Measurements from ENCODE around the gene SLC27A4. TPM values are rescaled to one million over a fixed set of nuclear protein-coding genes. Genes with fewer than 3 reads are reported as not detected.

Gene SLC27A4
- total and polyA plus RNA-seq, 3 donors from 2014 or later = 32.8 to 38.0 (median 37.1) TPM

- H3K27ac ChIP-seq = no peak overlapping the region
- intact Hi-C loops (cut with DNase I; ENCODE audit: low total_unique reads) = loop anchor here (5.0 kb wide), 1 partner anchor 1602 kb away; no protein-coding TSS in a partner anchor
Observed at GRCh38 chr9:128374221-128374675, 33.9 kb downstream of the SLC27A4 start.

DNA sequence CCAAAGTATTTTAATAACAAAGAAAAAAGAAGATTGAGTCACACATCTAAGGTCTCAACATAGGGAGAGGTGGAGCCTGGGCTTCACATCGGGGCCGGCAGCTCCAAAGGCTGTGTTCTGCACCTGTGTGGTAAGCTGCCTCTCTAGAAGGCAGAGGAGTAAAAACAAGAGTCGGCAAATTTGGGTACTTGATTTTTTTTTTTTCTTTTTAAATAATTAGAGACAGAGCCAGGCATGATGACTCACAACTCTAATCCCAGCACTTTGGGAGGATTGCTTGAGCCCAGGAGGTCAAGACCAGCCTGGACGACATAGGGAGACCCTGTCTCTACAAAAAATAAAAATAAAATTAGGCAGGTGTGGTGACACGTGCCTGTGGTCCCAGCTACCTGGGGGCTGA, 35.5 kb downstream of the SLC27A4 start:
- 82 to 84% methylated on average over 5 of the region's 5 CpGs for WGBS, 2 donors

More at GRCh38 chr9:128374221-128374675, 33.9 kb downstream of the SLC27A4 start:
- 79 to 88% methylated on average over 9 of the region's 9 CpGs for WGBS, 2 donors
- Histone ChIP-seq H3K27me3 (no peaks in the 10 kb centered on the region), H3K4me3 (no peak overlapping the region), H3K36me3 (ENCODE audit: low read depth, missing control alignments) (no peaks in the 10 kb centered on the region), H3K9me3 (no peaks in the 10 kb centered on the region), H3K4me1 (peaks cover 14% of the 10 kb centered on the region)
- no peak for DNase-seq
- TF ChIP-seq CTCF (IDR thresholded peaks at IDR 0.05) (no peak), POLR2A (IDR thresholded peaks at IDR 0.05) (no peak)

DNA sequence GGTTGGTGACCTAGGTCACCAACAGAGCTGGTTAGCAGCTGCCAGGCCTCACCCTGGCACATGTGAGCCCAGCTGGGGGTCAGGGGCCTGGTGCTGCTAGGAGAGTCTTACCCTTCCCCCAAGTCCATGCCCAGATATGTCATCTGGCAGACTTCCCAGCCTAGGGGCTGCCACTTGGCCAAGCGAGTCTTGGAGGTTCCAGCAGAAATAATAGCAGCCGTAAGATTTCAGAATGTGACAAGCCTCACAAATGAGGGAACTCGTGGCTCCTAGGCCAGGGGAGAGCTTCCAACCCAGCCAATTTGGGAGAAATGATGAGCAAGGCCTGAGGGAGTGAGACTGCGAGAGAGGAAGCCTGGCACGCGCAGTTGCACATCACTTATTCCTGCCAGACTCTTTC, 41.9 kb downstream of the SLC27A4 start:
- 76 to 78% methylated on average over 5 to 6 of the region's 6 CpGs for WGBS, 2 donors
- TF ChIP-seq CTCF (IDR thresholded peaks at IDR 0.05) (no peak), POLR2A (IDR thresholded peaks at IDR 0.05) (no peak)
- Histone ChIP-seq H3K4me1 (no peaks in the 10 kb centered on the region), H3K4me3 (no peak overlapping the region), H3K27me3 (no peaks in the 10 kb centered on the region), H3K36me3 (ENCODE audit: low read depth, missing control alignments) (no peaks in the 10 kb centered on the region), H3K9me3 (no peaks in the 10 kb centered on the region), H3K27ac (no peak overlapping the region)
- DNase-seq = no peak
- intact Hi-C loops (cut with DNase I; ENCODE audit: low total_unique reads) = no loop called here

More for the DNA sequence above, 35.5 kb downstream of the SLC27A4 start:
- Histone ChIP-seq H3K36me3 (ENCODE audit: low read depth, missing control alignments) (no peaks in the 10 kb centered on the region), H3K4me1 (peaks cover 9% of the 10 kb centered on the region), H3K4me3 (no peak overlapping the region), H3K9me3 (no peaks in the 10 kb centered on the region), H3K27ac (no peak overlapping the region), H3K27me3 (no peaks in the 10 kb centered on the region)
- no peak for DNase-seq
- no peak for TF ChIP-seq CTCF (IDR thresholded peaks at IDR 0.05)
- TF ChIP-seq POLR2A (IDR thresholded peaks at IDR 0.05) = no peak
- intact Hi-C loops (cut with DNase I; ENCODE audit: low total_unique reads) = no loop called here

GRCh38 chr9:128383007-128383753, 42.9 kb downstream of the SLC27A4 start:
- H3K4me1 ChIP-seq = no peaks in the 10 kb centered on the region
- no peak overlapping the region for H3K4me3 ChIP-seq
- 85 to 88% methylated on average over 9 of the region's 9 CpGs for WGBS, 2 donors
- H3K27ac ChIP-seq = no peak overlapping the region
- intact Hi-C loops (cut with DNase I; ENCODE audit: low total_unique reads) = no loop called here
- H3K27me3 ChIP-seq = no peaks in the 10 kb centered on the region
- TF ChIP-seq POLR2A (IDR thresholded peaks at IDR 0.05) = no peak
- TF ChIP-seq CTCF (IDR thresholded peaks at IDR 0.05) = no peak
- H3K36me3 ChIP-seq (ENCODE audit: low read depth, missing control alignments) = no peaks in the 10 kb centered on the region
- no peak for DNase-seq
- no peaks in the 10 kb centered on the region for H3K9me3 ChIP-seq

DNA sequence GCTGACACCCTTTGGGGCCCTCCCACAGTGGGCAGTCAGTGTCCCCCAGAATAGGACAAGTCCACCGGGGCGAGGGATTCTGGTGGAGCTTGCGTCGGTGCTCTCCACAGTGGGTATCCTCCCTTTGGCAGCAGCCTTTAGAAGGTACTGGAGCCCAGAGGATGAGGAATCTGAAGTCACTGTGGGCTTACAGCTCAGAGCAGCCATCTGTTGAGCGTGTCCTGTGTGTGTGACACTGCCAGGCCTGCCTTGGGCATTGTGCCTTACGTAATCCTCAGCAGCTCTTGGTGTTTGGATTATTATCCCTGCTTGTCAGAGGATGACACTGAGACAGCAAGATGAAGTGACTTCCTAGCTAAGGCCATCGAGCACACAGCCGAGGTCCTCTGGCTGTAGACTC, 43.5 kb downstream of the SLC27A4 start:
- Histone ChIP-seq H3K36me3 (ENCODE audit: low read depth, missing control alignments) (no peaks in the 10 kb centered on the region), H3K4me1 (no peaks in the 10 kb centered on the region), H3K27ac (no peak overlapping the region), H3K27me3 (no peaks in the 10 kb centered on the region), H3K9me3 (no peaks in the 10 kb centered on the region), H3K4me3 (no peak overlapping the region)
- 81 to 89% methylated on average over 5 to 8 of the region's 8 CpGs for WGBS, 2 donors
- intact Hi-C loops (cut with DNase I; ENCODE audit: low total_unique reads) = no loop called here
- TF ChIP-seq POLR2A (IDR thresholded peaks at IDR 0.05) (no peak), CTCF (IDR thresholded peaks at IDR 0.05) (no peak)
- DNase-seq = no peak
